ENCODE results near the gene SNX19.
"Not testable (repeated sequence)": the region's sequence is repeated elsewhere in the genome, so short reads cannot be mapped to it uniquely, and the experiment has no call there.

SNX19 gene

GRCh38 chr11:130940706-130941105 is 24.4 kb upstream of the SNX19 start:
- no peaks in the 10 kb centered on the region for H3K36me3 Mint-ChIP-seq (ENCODE audit: low read depth)
- H3K9me3 Mint-ChIP-seq = peaks cover 8% of the 10 kb centered on the region
- peaks cover 14% of the 10 kb centered on the region for H3K27me3 Mint-ChIP-seq (ENCODE audit: low read depth, poor library complexity)
- no peak for TF ChIP-seq CTCF (IDR thresholded peaks at IDR 0.05)
- H3K4me3 Mint-ChIP-seq = no peak overlapping the region
- no peaks in the 10 kb centered on the region for H3K4me1 Mint-ChIP-seq
- no peak overlapping the region for H3K27ac Mint-ChIP-seq
- no peak for DNase-seq

- Mint-ChIP-seq H3K4me3 (no peak overlapping the region), H3K9me3 (peaks cover 5% of the 10 kb centered on the region)
These were observed 20.8 kb upstream of the SNX19 start for GRCh38 chr11:130937051-130937450.

GRCh38 chr11:130932086-130932712 is 15.9 kb upstream of the SNX19 start:
- no peaks in the 10 kb centered on the region for H3K9me3 Mint-ChIP-seq
- H3K4me3 Mint-ChIP-seq = no peak overlapping the region
- no peak for DNase-seq
- no peak for TF ChIP-seq CTCF (IDR thresholded peaks at IDR 0.05)
- H3K36me3 Mint-ChIP-seq (ENCODE audit: low read depth) = no peaks in the 10 kb centered on the region
- no peaks in the 10 kb centered on the region for H3K4me1 Mint-ChIP-seq
- peaks cover 14% of the 10 kb centered on the region for H3K27me3 Mint-ChIP-seq (ENCODE audit: low read depth, poor library complexity)
- H3K27ac Mint-ChIP-seq = no peak overlapping the region

More at GRCh38 chr11:130937051-130937450, 20.8 kb upstream of the SNX19 start:
- Mint-ChIP-seq H3K4me1 (no peaks in the 10 kb centered on the region), H3K36me3 (ENCODE audit: low read depth) (no peaks in the 10 kb centered on the region), H3K27me3 (ENCODE audit: low read depth, poor library complexity) (peaks cover 15% of the 10 kb centered on the region), H3K27ac (no peak overlapping the region)
- no peak for DNase-seq
- TF ChIP-seq CTCF (IDR thresholded peaks at IDR 0.05) = no peak

GRCh38 chr11:130924750-130925149 is 8.5 kb upstream of the SNX19 start:
- Mint-ChIP-seq H3K27ac (no peak overlapping the region), H3K4me1 (no peaks in the 10 kb centered on the region), H3K4me3 (no peak overlapping the region), H3K27me3 (ENCODE audit: low read depth, poor library complexity) (peaks cover 26% of the 10 kb centered on the region), H3K9me3 (no peaks in the 10 kb centered on the region), H3K36me3 (ENCODE audit: low read depth) (no peaks in the 10 kb centered on the region)
- no peak for DNase-seq
- TF ChIP-seq CTCF (IDR thresholded peaks at IDR 0.05) = no peak

GRCh38 chr11:130920612-130921011 is 4.3 kb upstream of the SNX19 start:
- H3K4me3 Mint-ChIP-seq; DNase-seq; H3K36me3 Mint-ChIP-seq (ENCODE audit: low read depth); H3K4me1 Mint-ChIP-seq; H3K9me3 Mint-ChIP-seq; H3K27ac Mint-ChIP-seq: not testable (repeated sequence)
- peaks cover 34% of the 10 kb centered on the region for H3K27me3 Mint-ChIP-seq (ENCODE audit: low read depth, poor library complexity)

- peaks cover 16% of the 10 kb centered on the region for H3K4me1 Mint-ChIP-seq
- TF ChIP-seq CTCF (IDR thresholded peaks at IDR 0.05) = no peak
- DNase-seq = no peak
- no peak overlapping the region for H3K4me3 Mint-ChIP-seq
- no peaks in the 10 kb centered on the region for H3K9me3 Mint-ChIP-seq
- no peak overlapping the region for H3K27ac Mint-ChIP-seq
- peaks cover 17% of the 10 kb centered on the region for H3K36me3 Mint-ChIP-seq (ENCODE audit: low read depth)
- peaks cover 34% of the 10 kb centered on the region for H3K27me3 Mint-ChIP-seq (ENCODE audit: low read depth, poor library complexity)
These were observed 1.8 kb upstream of the SNX19 start for GRCh38 chr11:130918081-130918480.

Measured in nephron progenitor cell (in vitro differentiated cells).